ENCODE data around the gene GAD1.

GAD1 gene

DNA sequence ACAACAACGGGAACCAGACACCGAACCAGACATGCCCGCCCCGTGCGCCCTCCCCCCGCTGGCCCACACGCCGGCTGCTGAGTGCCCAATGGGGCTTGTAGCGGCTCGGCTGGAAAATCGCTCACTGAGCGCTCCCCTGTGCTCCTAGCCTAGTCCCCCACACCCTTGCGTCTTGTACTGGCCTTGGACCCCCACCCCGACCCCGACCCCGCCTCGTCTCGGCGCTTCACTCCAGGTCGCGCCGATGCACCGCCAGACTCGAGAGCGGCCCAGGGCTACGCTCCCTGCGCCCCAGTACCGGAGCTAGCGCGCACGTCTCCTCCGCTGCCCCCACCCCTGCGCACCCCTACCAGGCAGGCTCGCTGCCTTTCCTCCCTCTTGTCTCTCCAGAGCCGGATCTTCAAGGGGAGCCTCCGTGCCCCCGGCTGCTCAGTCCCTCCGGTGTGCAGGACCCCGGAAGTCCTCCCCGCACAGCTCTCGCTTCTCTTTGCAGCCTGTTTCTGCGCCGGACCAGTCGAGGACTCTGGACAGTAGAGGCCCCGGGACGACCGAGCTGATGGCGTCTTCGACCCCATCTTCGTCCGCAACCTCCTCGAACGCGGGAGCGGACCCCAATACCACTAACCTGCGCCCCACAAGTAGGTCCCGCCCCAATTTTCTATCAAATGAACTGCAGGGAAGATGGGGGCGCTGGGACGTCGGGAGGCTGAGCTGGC is 1.5 kb downstream of the GAD1 start:
- DNase-seq (ENCODE audit: low read depth): no peak

DNA sequence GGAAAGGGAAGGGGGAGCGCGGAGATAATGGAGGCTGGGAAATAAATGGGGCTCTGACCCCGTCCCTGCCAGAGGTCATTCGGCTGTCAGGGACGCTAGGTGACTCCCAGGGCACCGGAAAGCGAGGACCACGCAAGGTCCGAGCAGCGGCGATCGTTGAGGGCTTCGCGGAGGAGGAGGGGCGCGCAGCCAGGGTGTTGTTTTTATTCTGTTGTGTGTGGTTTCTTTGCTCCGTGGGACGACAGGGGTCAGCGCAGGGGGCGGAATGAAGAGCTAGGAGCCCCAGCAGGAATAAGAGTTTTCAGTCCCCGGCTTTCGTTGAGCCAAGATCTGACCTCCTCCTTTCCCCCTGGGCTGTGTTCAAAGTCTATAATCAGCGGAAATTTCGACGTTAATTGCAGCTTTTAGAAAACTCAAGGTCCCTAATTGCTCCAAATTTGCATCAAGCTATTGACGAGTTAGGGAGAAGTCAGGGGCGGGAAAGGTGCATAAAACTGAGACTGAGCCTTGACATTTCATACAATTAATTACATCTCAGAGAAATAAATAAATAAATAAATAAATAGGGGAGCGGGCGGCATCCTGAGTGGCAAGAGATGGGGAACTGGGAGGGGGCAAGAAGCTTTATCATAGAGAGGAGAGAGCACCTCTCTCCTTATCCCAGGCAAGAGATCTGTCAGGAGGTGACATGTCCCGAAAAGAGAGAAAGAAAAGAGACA is 2.2 kb downstream of the GAD1 start:
- DNase-seq (ENCODE audit: low read depth): no peak

DNA sequence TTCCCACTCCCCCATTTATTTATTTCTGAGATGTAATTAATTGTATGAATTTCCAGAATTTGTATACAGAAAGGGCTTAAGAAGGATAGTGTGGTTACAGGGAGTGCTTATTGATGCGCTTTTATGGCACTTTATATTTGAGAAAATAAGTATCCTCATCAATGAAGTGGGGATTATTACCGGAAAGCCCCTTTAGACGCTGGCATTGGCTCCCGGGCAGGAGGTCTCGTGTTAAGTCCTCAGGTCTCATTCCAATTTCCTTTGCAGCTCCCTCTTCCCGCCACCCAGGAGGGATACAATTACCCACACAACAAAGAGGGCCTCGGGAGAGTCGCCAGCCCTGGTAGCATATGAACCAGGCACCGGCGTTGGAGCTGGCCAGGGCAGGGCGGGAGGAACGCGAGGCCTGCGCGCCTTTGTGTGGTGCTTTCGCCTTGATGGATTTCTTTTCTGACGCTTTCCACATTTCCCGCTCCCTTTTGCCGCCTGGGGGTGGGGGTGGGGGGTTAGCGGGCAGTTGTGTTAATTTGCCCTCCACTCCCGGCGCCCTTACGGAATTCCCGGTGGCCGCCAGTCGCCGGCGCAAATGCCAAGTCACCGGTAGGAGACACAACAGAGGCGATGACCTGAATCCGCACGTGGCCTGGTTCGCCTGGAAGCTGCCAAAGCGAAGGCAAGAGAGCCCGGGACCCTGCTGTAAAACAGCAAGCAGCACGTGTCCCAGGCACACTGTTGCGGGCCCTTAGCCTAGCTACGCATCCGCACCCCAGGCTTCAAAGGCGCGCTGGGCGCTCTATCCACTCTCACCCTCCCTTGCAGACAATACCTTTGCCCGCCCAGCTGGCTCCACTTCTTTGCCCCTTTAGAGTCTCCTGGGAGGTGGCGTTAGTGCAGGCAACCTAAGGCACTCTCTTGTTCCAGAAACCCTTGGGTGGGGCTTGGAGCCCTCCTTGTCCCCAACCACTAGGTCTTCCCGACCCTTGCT is 3.3 kb downstream of the GAD1 start:
- no peak for DNase-seq (ENCODE audit: low read depth)

DNA sequence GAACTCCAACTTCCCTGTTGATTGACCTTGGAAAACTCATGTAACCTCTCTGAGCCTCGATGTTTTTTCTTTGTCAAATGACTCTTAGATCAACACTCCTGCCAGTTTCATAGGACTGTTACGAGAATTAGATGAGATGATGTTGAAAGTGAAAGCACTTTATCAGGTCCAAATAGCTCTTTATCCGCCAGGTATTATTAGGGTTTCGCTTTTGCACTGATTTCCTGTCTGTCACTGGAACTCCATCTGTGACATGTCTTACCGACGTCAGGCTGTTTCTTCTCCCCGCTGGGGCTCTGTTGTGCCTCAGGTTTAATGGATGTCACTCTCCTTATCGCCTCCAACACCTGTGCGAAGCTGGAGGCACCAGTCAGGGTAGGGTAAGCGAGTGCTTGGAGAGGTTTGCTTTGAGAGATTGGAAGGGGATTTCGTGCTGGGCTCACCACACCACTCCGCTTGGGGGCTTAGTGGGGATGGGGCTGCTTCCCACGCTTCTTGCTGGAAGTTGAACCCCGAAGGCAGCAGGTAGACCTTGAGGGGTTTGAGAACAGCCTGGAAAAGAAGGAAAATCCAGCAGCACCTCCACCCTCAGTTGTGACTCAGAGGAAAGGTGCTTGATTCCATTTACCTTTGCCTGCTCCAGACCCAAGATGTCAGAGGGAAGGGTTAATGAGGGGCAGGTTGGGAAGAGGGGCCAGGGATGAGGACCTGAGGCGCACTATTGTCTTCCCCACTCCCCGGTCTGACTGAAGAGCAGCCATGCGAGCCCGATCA is 4.3 kb downstream of the GAD1 start:
- DNase-seq (ENCODE audit: low read depth): no peak

DNA sequence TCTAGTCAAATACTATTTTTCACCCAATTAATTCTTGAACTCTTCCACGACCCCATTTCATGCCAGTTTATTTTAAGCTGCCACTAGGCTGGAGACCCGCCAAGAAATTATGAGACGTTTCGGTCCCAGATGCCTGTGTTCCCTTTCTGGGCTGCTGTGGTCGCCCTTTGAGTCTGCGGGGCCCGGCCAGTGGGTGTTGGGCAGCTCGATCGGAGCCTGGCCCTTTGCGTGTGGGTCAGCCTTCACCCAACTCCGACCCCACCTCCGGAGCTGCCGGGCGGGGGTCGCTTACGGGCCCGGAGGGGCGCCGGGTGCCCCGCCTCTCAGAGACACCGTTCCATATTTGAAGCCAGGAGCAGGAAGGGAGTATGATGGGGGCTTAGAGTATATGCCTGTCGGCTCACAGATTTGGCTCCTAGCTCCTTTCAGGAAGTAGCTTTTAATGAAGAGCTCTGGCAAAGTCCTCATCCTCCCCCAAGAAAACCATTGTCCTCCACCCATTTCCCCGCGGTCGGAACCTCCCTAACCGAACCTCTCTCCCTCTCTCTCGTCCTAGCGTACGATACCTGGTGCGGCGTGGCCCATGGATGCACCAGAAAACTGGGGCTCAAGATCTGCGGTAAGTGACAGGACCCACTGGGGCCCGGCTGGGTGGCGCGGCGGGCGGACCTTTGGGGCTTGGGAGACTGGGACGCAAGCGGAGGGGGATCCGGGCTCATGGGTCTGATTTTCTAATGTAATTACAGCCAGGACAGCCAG is 5.0 kb downstream of the GAD1 start:
- no peak for DNase-seq (ENCODE audit: low read depth)

DNA sequence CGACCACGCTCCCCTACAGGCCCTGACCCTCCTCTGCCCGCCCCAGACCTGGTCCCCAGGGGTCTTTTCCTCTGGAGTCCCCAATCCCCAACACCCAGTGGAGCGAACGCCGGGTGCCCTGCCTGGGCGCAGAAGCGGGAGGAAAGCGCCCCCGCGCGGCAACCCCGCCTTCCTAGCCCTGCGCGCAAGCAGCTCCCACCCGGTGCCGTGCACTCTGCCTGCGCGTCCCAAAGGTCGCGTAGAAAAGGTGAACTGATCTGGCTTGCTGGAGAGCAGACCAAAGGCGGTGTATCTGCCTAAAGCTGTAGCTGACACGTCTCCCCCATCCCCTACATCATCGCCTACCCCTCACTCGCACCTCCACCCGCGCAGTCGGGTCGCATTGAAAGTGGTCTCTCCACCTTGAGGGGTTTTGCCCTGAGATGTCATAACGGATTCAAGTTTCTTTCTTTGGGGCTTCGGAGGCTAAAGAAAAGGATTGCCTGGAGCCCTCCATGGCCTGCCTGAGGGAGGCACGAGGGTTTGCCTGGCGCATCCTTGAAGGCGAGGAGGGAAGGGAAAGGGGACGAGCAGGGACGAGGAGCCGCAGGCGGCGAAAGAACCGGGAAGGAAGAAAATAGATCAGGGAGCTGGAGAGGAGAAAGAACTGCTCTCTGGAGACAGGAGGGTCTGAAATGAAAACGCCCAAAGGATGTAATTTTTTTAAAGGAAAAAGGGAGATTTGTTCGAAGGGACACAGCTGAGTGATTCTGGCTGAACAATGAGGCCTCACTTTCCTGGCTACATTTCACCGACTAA is 5.8 kb downstream of the GAD1 start:
- DNase-seq (ENCODE audit: low read depth): no peak

DNA sequence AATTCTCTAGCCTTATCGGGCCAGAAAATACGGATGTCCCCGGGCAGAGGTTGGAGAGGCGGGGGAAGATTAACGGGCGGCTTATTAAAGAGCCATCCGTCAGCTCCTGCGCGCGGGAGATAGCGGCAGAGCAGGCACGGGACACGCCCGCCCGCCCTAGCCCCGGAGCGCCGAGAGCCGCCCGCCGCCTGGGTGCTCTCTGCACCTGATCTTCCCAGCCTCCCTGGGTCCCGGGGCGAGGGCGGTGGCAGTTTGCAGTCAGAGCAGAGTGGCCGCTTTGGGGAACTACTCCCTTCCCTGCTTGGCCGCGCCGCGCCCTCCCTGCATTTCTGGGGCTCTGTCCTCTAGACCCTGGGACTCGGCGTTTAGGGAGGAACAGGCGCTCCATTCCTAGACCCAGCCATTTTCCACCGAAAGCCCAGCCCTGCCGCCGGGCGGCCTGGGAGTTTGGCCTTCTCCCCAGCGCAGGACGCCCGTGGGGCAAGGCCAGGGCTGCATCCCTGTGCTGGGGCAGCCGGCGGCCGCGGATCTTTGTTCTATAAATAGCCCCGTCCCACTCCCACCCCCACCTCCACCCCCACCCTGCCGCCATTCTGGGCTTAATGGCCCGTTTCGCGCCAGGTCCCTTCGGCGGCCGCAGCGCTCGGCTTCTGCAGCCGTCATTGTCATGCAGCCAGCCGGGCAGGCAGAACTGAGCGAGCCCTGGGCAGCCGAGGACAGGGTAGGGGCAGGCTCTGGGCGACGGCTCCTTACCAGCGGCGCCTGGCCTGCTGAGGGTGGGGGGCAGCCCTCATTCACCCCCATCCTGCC is 6.6 kb downstream of the GAD1 start:
- DNase-seq (ENCODE audit: low read depth): no peak

DNA sequence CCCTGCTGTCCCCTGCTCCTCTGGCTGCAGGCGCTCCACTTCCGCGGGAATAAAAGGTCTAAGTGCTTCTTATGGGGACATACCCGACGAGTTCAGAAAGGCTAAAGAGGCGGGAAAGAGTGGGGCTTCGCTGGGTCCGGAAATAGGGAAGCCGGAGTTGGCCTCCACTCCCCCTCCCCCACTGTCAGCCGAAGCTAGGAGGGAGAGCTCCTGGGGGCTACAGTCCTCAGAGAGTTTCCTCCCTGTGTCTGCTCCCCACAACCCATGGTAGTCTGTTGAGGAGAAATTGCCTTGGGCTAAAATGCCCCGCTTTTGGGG is 7.2 kb downstream of the GAD1 start:
- no peak for DNase-seq (ENCODE audit: low read depth)

DNA sequence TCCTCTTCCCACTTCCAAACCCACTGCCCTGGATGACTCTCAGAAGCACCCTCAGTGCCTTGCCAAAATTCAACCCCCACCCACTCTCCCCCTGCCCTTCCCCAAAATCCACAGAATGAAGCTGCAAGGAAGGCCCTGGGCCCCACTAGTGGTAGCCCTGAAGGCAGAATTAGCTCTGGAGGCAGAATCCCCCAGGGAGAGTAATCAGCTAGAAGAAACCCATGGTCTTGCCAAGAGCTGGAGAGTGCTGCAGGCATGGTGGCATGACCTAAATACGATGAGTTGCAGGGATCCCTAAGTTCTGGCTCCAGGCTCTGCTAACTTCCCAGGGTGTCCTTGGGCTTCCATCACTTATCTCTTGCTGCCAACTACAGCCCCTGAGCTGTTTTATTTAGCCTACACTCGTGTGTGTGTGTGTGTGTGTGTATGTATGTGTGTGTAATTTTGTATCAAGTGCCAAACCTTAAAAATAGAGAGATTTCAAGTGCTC is 7.9 kb downstream of the GAD1 start:
- DNase-seq (ENCODE audit: low read depth): no peak

DNA sequence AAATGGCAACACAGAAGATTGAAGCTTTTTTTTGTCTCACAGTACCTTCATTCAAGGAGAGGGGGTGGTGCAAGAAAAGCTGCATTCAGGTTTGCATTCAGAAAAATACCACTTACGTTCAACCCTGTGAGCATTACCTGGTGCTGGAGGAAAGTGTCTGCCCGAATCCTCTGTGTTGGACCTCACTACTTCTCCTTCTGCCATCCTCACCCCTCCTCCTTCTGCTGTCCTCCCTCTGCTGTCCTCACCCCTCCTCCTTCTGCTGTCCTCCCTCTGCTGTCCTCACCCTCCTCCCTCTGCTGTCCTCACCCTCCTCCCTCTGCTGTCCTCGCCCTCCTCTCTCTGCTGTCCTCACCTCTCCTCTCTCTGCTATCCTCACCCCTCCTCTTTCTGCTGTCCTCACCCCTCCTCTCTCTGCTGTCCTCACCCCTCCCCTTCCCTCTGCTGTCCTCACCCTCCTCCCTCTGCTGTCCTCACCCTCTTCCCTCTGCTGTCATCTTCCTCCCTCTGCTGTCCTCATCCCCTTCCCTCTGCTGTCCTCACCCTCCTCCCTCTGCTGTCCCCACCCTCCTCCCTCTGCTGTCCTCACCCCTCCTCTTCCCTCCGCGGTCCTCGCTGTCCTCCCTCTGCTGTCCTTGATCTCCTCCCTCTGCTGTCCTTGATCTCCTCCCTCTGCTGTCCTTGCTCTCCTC is 11.3 kb downstream of the GAD1 start:
- no peak for DNase-seq (ENCODE audit: low read depth)

DNA sequence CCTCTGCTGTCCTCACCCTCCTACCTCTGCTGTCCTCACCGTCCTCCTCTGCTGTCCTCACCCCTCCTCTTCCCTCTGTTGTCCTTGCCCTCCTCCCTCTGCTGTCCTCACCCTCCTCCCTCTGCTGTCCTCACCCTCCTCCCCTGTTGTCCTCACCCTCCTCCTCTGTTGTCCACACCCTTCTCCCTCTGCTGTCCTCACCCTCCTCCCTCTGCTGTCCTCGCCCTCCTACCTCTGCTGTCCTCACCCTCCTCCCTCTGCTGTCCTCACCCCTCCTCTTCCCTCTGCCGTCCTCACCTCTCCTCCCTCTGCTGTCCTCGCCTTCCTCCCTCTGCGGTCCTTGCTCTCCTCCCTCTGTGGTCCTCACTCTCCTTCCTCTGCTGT is 11.8 kb downstream of the GAD1 start:
- DNase-seq (ENCODE audit: low read depth): no peak

DNA sequence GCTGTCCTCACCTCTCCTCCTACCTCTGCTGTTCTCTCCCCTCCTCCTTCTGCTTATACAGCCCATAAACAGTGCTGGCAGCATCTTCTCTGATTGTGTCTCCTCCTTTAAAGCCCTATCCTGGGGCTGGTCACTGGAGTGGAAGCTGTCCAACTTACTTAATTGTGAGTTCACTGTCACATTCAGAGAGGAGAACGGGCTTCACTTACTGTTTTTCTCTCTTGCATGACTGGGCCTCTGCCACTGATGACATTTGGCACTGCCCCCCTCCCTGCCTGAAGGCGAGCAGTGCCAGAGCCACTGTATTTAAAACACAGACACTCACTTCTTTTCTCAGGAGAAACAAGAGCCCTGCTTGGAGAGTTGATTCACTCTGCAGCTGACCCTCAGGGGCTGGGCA is 12.3 kb downstream of the GAD1 start:
- no peak for DNase-seq (ENCODE audit: low read depth)

DNA sequence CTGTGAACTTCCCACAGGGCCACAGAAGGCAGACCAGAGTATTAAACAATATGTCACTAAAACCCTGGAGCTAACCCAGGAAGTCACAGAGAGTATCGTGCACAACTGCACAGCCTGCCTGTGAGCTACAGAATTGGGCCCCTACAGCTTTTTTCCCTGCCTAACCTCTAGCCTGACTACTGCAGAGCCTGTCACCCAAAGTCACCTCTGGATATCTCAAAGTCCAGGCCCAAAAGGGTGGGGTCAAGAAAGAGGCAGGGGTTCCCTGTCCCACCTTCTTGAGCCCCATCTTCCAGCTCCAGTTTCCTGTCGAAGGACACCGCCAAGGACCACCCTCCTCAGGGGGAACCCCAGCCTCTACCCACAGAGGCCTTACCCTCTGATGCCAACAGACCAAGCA is 13.5 kb downstream of the GAD1 start:
- DNase-seq (ENCODE audit: low read depth): no peak

DNA sequence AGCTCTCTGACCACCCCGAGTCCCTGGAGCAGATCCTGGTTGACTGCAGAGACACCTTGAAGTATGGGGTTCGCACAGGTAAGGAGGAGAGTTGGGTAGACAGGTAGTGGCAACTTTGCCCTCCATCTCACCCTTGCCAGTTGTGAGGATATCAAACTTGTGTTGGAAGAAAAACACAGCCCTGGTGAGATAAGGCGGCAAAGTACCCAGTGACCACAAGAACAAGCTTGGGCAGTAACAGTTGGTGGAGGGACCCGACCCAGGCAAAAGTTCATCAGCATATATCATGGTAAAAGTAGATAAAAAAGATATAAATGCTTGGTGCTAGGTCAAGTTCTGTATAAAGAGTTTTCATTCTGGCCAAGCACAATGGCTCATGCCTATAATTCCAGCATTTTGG is 14.4 kb downstream of the GAD1 start:
- no peak for DNase-seq (ENCODE audit: low read depth)

DNA sequence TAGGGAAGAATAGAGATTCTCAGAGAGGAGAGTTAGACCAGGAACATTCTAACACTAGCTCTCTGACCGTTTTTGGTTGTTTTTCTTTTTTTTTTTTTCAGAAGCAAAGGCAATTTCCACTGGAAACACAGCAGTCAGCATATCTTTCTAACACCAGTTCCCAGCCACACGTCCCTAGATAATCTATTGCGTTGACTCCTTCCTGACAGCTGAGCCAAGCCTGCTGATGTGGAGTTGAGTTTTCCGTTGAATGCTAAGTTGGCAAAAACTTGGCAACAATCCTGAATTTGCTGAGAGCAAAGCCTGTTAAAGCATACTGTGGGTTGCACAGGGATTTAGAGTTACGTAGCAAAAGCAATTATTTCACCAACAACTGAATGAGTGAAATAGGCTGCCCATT is 19.3 kb downstream of the GAD1 start:
- DNase-seq (ENCODE audit: low read depth): no peak

DNA sequence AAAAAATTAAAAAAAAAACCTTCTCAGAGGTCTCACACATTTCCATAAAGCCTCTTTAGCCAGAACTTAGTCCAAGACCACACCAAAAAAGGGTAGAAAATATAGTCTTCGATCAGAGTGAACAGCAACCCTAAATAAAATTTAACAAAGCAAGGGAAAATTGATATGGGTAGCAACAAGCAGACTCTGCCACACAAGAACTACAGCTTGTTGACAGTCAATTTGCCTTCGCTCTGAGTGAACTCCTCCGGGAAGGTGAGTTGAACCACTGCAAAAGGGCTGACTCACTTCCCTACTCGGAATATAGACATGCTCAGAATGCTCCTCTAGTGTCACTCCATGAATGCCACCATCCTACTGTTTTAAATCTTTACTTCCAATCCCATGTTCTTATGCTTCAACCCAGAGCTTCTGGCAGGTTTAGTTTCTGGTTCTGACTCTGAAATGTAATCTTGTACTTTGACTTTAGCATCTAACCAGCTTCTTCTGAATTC is 24.1 kb downstream of the GAD1 start:
- DNase-seq (ENCODE audit: low read depth): no peak

DNA sequence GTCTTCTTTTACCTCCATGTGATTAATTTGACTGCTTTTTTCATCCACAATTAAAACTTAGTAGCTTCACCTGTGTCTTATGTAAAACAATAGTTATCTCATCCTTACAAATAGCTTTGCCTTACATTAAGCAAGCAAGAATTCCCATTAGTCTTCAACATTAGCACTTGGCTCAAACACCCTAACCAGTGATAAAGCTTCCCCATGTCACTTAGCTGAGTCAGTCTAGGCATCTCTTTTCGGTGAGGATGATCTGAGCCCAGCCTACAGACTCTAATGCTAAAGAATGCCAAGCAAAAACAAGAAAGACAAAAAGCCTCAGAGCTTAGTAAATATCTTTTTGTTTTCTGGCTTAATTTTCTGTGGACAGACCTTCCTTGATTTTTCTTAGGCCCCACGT is 26.1 kb downstream of the GAD1 start:
- DNase-seq (ENCODE audit: low read depth): peak; percentile 25

DNA sequence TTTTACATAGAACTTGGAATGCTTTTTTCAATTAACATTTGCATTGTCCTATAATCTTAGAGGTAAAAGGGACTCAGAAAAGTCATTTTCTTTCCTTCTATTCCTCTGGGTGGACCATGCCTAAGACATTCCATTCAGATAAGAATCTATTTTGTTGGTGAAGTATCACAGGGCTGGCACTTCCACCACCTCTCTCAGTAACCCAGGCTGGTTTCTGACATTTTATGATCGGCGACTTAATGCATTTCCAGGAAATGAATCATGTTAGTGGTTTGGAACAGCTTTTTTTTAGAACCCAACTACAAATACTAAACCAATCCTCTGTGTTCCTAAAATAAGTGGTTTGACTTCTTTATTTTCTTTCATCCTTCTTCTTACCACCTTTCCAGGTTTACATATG is 27.0 kb downstream of the GAD1 start:
- DNase-seq (ENCODE audit: low read depth): peak; percentile 51

DNA sequence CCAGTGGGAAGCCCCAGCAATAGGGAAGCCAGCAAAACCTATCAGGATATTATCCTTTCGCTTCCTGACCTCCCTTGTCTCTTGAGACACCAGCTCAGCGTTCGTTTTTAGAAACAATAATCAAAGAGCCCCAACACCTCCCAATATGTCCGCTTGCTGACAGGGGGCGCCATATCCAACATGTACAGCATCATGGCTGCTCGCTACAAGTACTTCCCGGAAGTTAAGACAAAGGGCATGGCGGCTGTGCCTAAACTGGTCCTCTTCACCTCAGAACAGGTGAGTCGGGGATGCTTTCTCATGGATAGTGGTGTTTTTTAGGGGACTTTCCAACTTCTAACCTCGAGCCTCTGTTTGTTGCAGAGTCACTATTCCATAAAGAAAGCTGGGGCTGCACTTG is 28.7 kb downstream of the GAD1 start:
- DNase-seq (ENCODE audit: low read depth): no peak
